Lung (tissue), 12 donors: ENCODE results near the gene NEB. TPM values are rescaled to one million over a fixed set of nuclear protein-coding genes. Genes with fewer than 3 reads are reported as not detected.
A peak's percentile ranks its signal among the peaks of the same experiment; 100 is the strongest.

Experiments
- ATAC-seq: fragments of 200-7000 bp; cut with Tn5 transposase; one replicate; pipeline ENCODE4 v1.9.1; 2020; ENCODE audit warnings: moderate number of reproducible peaks; ENCODE audit not compliant: insufficient read depth, low FRiP score
- DNase-seq, 3 donors: peaks; one replicate each; pipeline ENCODE4 v3.0.0-alpha.2; 2013 to 2017
- H3K27ac ChIP-seq, 2 donors: one replicate each; pipeline ENCODE4 v1.5.1; 2013; ENCODE audit warnings: mild to moderate bottlenecking in 2 of 2, moderate library complexity in 2 of 2, control low read depth in 1 of 2, inconsistent platforms in 1 of 2, low read depth in 1 of 2, low read length in 1 of 2
- H3K27me3 ChIP-seq, 3 donors: one replicate each; pipeline ENCODE4 v1.5.1; 2013; ENCODE audit warnings: low read length in 2 of 3; ENCODE audit not compliant: control insufficient read depth in 3 of 3, insufficient read depth in 3 of 3
- H3K36me3 ChIP-seq, 4 donors: one replicate each; pipeline ENCODE4 v1.5.1; 2013; ENCODE audit warnings: low read length in 4 of 4, mild to moderate bottlenecking in 1 of 4, moderate library complexity in 1 of 4; ENCODE audit not compliant: control insufficient read depth in 4 of 4, insufficient read depth in 4 of 4
- H3K4me1 ChIP-seq, 5 donors: one replicate each; pipeline ENCODE4 v1.5.1; 2013; ENCODE audit warnings: low read length in 5 of 5, mild to moderate bottlenecking in 2 of 5, moderate library complexity in 1 of 5; ENCODE audit not compliant: control insufficient read depth in 5 of 5, insufficient read depth in 5 of 5
- H3K4me3 ChIP-seq: one replicate; pipeline ENCODE4 v1.5.1; 2013; ENCODE audit warnings: mild to moderate bottlenecking, control low read depth, moderate library complexity
- H3K9ac ChIP-seq, 2 donors: one replicate each; pipeline ENCODE4 v1.5.1; 2013; ENCODE audit warnings: low read length in 2 of 2, control low read depth in 1 of 2; ENCODE audit not compliant: insufficient read depth in 1 of 2
- H3K9me3 ChIP-seq, 4 donors: one replicate each; pipeline ENCODE4 v1.5.1; 2013; ENCODE audit warnings: low read length in 3 of 4, mild to moderate bottlenecking in 1 of 4, moderate library complexity in 1 of 4; ENCODE audit not compliant: control insufficient read depth in 4 of 4, insufficient read depth in 3 of 4
- WGBS, 2 donors: extraction: QIAGEN DNeasy Blood & Tissue Kit; methylation state at CpG; one replicate each; pipeline ENCODE4 v1.1.7; 2013; 5-methylcytosine and 5-hydroxymethylcytosine counted together
- polyA plus RNA-seq, 2 donors: library from polyadenylated mRNA; stranded (reverse); fragments of 200-250 nt; gene quantifications; one replicate each; pipeline ENCODE4 v1.2.1, GENCODE V29; 2013
- total RNA-seq, 2 donors: library from RNA; depleted of rRNA in 1 of 2; stranded (reverse); fragments of >200 nt in 1 of 2; gene quantifications; one replicate each; pipeline ENCODE4 v1.2.1, GENCODE V29; 2014 to 2021
- TF ChIP-seq, protein P1 (sequence below): IDR thresholded peaks from 2 replicates; pipeline ENCODE4 v1.5.1; 2012; ENCODE audit warnings: mild to moderate bottlenecking; ENCODE audit errors: control extremely low read depth, extremely low read depth
- donor health status: control.
- donor health status: control.
- donor health status: Bipolar disorder and iron deficiency.
- donor health status: healthy.
- donor health status: DM: yes; HTN: yes; CAD: no.

NEB gene
- total and polyA plus RNA-seq, 4 donors = 0.52 to 2.1 (median 1.0) TPM

DNA sequence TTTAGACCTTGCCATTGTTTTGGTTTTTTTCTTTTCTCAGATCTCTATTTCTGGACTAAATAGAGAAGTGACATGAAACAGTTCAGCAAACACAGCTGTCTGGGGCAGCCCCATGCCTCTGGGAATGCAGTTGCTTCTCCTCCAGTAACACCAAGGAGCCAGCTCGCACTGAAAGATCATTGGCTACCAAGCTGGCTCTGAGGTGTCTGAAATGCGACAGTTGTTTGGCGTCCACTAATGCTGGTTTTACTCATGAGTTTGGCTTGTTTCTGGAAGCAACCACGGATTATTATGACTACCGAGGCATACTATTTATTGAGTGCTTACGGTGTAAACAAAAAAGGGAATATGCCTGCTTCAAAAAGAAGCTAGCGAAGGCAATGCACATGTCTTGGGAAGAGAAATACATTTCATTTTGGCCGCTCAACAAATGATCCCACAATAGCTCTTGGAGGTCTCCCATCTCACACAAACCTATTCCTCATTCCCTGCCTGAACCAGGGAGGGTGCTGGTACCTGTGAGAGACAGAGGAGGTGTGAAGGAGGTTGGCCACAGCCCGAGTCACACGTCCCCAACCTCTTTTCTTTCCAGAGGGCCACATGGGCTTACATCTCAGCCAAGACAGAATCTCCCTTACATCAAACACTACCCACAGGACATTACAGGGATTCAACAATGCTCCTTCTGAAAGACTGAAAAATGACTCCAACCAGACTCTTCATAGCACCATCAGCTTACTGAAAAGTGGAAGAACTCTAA, 37.5 kb upstream of the NEB start:
- no peaks in the 10 kb centered on the region for H3K9me3 ChIP-seq
- TF ChIP-seq, protein P1, sequence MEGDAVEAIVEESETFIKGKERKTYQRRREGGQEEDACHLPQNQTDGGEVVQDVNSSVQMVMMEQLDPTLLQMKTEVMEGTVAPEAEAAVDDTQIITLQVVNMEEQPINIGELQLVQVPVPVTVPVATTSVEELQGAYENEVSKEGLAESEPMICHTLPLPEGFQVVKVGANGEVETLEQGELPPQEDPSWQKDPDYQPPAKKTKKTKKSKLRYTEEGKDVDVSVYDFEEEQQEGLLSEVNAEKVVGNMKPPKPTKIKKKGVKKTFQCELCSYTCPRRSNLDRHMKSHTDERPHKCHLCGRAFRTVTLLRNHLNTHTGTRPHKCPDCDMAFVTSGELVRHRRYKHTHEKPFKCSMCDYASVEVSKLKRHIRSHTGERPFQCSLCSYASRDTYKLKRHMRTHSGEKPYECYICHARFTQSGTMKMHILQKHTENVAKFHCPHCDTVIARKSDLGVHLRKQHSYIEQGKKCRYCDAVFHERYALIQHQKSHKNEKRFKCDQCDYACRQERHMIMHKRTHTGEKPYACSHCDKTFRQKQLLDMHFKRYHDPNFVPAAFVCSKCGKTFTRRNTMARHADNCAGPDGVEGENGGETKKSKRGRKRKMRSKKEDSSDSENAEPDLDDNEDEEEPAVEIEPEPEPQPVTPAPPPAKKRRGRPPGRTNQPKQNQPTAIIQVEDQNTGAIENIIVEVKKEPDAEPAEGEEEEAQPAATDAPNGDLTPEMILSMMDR = no peak
- H3K4me1 ChIP-seq = peaks cover 0 to 18% (median 3%) of the 10 kb centered on the region in 5 donors
- no peak overlapping the region for H3K4me3 ChIP-seq
- DNase-seq (peak; percentile 98 to 99 (median 99)), ATAC-seq (peak; percentile 49)
- peaks cover 0 to 4% (median 4%) of the 10 kb centered on the region in 4 donors for H3K36me3 ChIP-seq
- WGBS, 2 donors = 78 to 79% methylated on average over 10 of the region's 10 CpGs
- H3K27ac ChIP-seq = peak overlapping the region in 1 of 2 donors; percentile 76
- H3K9ac ChIP-seq = no peak overlapping the region
- H3K27me3 ChIP-seq = no peaks in the 10 kb centered on the region

DNA sequence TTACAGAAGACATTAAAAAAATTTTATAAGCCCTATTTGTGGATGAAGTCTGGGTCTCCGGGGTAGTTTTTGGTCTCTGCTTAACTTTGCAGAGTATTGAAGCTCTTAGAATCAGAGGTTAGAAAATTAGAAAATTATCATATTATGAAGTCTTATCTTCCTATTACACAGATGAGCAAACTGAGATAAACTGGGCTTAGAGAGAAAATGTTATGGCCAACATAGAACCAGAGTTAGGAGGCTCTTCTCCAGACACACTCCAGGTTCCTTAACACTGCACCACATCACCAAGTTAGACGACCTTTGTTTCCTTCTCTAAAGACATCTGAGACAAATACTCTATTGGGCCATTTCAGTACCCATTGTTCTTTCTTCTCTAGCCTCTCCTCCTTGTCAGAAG, 36.7 kb upstream of the NEB start:
- TF ChIP-seq, protein P1 = no peak
- Histone ChIP-seq H3K27ac (peak overlapping the region in 1 of 2 donors; percentile 47), H3K4me1 (peaks cover 2 to 25% (median 11%) of the 10 kb centered on the region in 5 donors), H3K27me3 (no peaks in the 10 kb centered on the region), H3K9ac (no peak overlapping the region), H3K4me3 (no peak overlapping the region), H3K36me3 (peaks cover 0 to 4% (median under 1%) of the 10 kb centered on the region in 4 donors), H3K9me3 (no peaks in the 10 kb centered on the region)
- WGBS, 2 donors = 77 to 89% methylated on average over 2 of the region's 2 CpGs
- ATAC-seq (no peak), DNase-seq (no peak)

DNA sequence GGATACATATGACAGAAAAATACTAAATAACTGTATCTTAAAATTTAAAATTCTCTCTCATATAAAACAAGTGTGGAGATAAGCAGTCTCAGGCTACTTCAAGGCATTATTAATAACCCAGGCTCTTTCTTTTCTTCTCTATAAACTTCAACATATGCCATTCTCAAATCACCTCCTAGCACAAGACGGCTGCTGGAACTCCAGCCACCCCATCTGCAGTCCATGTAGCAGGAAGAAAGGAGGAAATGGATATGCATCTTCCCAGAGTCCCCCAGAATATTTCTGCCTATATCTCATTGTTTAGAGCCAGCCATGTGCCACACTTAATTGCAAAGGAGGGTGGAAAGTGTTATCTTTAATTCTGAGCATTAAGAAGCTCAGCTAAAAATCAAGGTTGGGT, 35.3 kb upstream of the NEB start:
- Histone ChIP-seq H3K4me3 (no peak overlapping the region), H3K27me3 (no peaks in the 10 kb centered on the region), H3K36me3 (peaks cover 0 to 3% (median 0%) of the 10 kb centered on the region in 4 donors), H3K27ac (no peak overlapping the region), H3K4me1 (peaks cover under 1 to 32% (median 19%) of the 10 kb centered on the region in 5 donors), H3K9ac (no peak overlapping the region), H3K9me3 (no peaks in the 10 kb centered on the region)
- DNase-seq = no peak
- 95 to 97% methylated on average over 1 of the region's 1 CpG for WGBS, 2 donors
- ATAC-seq = no peak
- TF ChIP-seq, protein P1 = no peak
